GM19324 (cell line): Measurements from ENCODE around the gene SNTA1.
"Not testable (repeated sequence)": the region's sequence is repeated elsewhere in the genome, so short reads cannot be mapped to it uniquely, and the experiment has no call there.

Source experiments
- ATAC-seq: cut with Tn5 transposase; IDR thresholded peaks from one replicate; pipeline ENCODE4 v1.9.1; 2021; ENCODE audit warnings: mild to moderate bottlenecking, moderate library complexity; ENCODE audit not compliant: unreplicated experiment, low FRiP score

SNTA1 gene

DNA sequence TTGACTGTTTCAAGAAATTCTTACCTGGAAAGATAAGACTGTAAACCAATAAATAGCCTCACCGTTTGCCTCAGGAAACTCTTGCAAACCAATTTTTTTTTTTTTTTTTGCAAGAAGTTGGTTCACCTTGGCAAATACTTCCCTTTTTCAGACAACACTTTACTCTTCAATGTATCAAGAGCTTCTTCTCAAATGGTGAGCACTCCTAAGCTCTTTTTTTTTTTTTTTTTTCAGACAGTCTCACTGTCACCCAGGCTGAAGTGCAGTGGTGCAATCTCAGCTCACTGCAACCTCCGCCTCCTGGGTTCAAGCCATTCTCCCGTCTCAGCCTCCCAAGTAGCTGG lies 22.7 kb upstream of the SNTA1 start:
- no peak for ATAC-seq

DNA sequence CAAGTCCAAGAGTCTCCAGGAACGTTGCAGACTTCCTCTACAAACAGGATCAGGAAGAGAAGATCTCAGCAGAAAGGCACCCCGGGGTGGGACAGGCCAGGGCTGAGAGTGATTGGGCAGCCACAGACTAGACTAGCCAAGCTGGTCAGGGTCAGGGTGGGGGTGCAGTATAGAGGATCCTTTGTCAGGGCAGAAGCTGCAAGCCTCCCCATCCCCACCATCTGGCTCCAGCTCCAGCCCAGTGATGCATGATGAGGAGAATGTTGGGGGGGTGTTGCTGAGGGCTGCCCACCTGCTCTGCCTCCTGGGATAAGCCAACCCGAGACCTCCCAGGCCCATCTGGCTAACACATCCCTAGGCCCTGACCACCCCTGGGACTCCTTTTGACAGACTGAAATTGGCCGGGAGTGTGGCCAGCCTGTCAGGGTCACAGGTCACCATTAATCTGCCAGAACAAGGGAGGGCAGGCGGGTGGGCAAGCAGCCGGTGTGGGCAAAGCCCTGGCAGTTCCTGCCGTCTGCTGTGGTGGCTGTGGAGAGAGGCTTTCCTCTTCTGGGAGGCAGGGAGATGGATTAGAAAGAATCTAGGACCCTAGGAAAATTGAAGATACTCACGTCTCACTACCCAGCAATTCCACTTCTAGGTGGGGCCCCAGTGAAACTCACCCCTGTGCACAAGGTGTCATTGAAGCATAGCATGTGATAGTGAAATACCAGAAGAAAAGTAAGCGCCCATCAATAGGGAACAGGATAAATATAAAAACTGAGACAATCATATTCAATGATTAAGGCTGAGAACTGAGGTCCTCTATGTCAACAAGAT lies 22.1 kb upstream of the SNTA1 start:
- ATAC-seq, result no peak

DNA sequence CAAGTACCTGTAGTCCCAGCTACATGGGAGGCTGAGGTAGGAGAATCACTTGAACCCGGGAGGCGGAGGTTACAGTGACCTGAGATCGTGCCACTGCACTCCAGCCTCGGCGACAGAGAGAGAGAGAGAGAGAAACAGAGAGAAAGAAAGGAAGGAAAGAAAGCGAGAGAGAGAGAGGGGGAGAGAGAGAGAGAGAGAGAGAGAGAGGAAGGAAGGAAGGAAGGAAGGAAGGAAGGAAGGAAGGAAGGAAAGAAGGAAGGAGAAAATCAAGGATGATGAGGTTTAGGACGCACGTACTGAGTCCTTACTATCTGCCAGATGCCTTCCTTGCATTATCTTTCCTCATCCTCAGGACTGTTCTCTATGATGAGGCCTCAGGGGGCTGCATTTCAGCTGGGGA lies 21.2 kb upstream of the SNTA1 start:
- not testable (repeated sequence) for ATAC-seq

- ATAC-seq, result no peak
Measured at GRCh38 chr20:33463332-33464101, 20.0 kb upstream of the SNTA1 start.

- no peak for ATAC-seq
Measured at GRCh38 chr20:33460711-33461110, 17.1 kb upstream of the SNTA1 start.

- no peak for ATAC-seq
Measured at GRCh38 chr20:33459599-33459998, 16.0 kb upstream of the SNTA1 start.

GRCh38 chr20:33456916-33457642 lies 13.5 kb upstream of the SNTA1 start:
- not testable (repeated sequence) for ATAC-seq

GRCh38 chr20:33450867-33451266 lies 7.3 kb upstream of the SNTA1 start:
- ATAC-seq, result no peak

DNA sequence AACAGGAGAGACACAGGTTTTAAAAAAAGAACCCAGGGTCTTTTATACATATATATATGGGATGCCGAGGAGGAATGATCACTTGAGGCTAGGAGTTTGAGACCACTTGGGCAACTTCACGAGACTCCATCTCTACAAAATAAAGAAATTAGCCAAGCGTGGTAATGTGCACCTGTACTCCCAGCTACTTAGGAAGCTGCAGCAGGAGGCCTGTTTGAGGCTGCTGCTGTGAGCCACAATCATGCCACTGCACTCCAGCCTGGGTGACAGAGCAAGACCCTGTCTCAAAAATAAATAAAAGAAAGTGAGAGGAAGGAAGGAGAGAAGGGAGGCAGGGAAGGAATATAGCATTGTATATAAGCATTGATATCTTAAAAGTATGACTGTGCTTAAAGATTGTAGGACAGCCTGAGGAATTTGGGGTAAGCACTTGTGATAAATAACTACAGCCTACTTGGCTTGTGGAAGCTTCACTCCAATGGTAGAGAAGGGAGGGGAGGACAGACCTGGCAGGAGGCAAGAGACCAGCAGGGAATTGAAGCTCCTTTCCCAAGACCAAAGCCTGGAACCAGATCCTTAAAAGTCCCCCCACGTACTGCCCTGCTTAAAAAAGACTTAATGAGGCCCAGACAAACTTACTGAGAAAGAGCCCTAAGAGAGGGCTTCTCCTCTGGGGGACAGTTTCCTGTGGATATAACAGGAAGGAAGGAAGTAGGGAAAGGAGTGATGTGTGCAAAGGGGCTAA lies 2.5 kb upstream of the SNTA1 start:
- no peak for ATAC-seq

DNA sequence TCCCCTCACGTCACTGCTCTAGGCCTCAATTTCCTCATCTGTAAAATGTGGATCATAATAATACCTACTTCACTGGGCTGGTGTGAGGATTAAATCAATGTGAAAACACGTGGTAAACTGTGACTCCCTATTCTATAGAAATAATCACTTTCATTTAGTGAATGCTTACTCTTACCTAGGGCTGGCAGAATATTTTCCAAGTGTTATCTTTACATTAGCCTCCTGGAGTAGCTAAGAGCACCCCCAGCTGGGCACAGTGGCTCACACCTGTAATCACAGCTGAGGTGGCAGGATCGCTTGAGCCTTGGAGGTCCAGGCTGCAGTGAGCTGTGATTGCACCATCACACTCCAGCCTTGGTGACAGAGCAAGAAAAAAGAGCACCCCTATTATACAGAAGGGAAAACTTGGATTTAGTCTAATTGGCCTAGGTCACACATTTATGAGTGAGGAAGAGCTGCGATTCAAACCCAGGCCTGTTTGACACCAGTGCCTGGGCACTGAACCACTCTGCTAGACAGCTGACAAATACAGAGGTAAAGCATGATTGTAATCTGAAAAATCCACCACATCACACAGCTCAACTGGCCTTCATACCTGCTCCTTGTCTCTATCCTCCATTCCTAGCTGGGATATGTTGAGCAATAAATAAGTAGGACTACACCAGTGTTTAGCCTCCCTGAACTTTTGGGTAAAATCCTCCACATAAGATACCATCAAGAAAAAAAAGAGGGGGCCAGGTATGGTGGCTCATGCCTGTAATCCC lies 1.4 kb upstream of the SNTA1 start:
- ATAC-seq, result no peak

DNA sequence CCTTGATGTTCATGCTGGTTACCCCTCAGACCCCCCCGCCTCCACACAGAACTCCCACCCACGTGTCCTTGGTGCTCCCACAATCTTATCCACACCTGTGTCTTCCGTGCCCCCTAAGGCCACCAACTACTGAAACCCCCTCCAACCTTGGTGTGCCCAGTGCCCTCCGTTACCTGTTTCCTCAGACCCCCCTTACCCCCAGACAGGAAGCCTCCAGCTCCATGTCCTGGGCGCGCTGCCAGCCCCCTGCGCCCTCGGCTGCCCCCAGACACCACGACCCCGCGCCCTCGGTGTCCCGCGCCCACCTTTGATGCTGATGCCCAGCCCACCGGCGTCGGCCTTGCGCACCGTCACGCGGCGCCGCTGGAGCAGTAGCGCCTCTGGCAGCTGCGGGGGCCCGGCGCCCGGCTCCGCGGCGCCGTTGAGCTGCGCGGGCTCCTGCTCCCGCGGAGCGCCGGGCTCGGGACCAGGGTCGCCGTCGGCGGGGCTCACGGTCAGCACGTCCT lies 504 bp downstream of the SNTA1 start:
- ATAC-seq, result peak; percentile 23

GRCh38 chr20:33442136-33443005 lies 1.2 kb downstream of the SNTA1 start:
- ATAC-seq, result no peak

GRCh38 chr20:33441142-33441955 lies 2.2 kb downstream of the SNTA1 start:
- no peak for ATAC-seq

- ATAC-seq, result not testable (repeated sequence)
Measured at GRCh38 chr20:33440562-33440961, 3.0 kb downstream of the SNTA1 start.

DNA sequence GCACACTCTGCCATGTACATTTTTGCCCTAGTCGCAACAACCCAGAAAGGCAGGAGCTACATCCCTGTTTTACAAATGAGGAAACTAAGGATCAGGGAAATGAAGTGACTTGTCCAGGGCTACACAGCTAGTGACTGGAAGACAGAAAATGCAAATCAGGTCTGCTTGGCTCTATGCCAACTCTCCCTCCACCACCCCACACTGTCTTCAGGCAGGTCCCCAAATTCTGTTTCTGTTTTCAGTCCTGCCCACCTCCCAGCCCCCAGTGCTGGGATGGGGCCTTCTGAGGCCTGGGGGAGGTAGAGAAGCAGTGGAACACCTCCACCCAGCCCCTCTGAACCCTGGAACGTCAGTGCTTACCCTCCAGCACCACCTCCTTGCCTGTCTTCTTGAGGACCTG lies 5.1 kb downstream of the SNTA1 start:
- no peak for ATAC-seq

DNA sequence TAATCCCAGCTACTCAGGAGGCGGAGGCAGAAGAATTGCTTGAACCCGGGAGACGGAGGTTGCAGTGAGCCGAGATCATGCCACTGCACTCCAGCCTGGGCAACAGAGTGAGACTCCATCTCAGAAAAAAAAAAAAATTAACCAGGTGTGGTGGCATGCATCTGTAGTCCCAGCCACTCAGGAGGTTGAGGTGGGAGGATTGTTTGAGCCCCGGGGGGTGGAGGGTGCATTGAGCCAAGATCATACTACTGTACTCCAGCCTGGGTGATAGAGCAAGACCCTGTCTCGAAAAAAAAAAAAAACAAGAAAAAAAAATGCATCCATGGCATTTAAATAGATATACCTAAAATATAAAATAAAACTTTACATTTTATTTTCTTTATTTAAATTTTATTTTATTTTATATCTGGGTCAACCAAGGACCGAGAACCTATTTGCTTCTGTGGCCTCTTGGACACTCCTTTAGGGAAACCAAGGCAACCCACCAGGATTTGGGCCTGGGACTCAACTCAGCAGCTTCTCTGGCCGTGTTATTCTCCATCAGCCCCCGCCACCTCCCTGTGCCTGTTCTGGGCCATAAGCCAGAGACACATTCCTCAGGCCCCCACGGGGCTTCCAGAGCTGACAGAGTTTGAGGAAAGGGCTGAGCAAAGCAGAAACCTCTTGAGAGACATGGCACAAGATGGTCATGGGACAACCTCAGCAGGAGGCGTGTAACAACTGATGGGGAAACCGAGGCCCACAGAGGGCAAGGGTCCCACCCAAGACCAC lies 6.2 kb downstream of the SNTA1 start:
- no peak for ATAC-seq

- no peak for ATAC-seq
Measured at GRCh38 chr20:33434434-33434833, 9.1 kb downstream of the SNTA1 start.
